ENCODE measurements around the gene MOXD1. TPM values are rescaled to one million over a fixed set of nuclear protein-coding genes. Genes with fewer than 3 reads are reported as not detected.

The MOXD1 gene
- total and polyA plus RNA-seq, 2 of the 8 experiments (the other 6 are each of a cell fraction or from before 2014, with no cell fraction given): 1.6 to 3.5 TPM

DNA sequence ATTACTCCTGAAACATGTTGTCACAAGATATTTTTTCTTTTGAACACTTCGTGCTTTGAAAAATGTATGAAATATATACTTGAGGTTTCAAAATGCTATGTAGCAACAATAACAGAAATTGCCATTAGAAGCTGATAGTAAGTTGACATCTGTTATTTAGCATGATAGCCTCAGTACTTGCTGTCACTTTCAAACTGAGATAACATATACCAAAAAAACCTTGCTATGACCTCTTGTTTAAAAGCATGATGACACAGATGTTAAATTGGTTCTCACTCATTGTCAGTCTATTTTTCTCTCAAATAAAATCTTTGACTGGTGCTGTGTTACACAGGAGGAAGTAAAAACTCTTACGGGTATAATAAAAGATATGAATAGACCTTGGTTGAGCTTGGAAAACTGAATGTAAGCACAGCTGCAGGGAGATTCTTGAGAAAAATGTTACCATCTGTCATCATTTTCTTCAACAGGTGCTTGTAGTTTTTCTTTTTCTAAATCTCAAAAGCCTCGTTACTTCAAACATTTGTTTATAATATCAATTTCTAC, 18.6 kb downstream of the MOXD1 start:
- H3K27me3 ChIP-seq (replicated peaks in 1 of 4; ENCODE audit: control insufficient read depth in 3 of 4, extremely low read depth in 1 of 4, insufficient read depth in 3 of 4, low read length in 3 of 4): no peaks in the 10 kb centered on the region
- H3K4ac ChIP-seq (replicated peaks; ENCODE audit: insufficient read length, low read depth, low read length): no peak overlapping the region
- no peak overlapping the region for H2BK15ac ChIP-seq (ENCODE audit: low read length)
- no peak overlapping the region for H2BK120ac ChIP-seq (replicated peaks; ENCODE audit: low read depth, low read length)
- no peak overlapping the region for H2BK12ac ChIP-seq (ENCODE audit: low read depth, low read length)
- CTCF ChIA-PET (ENCODE audit: partially characterized antibody): interaction anchor here (0.7 to 1.7 kb wide), 4 partner anchors 10 to 110 kb away, joined by 3 to 5 read pairs (median 4); no protein-coding TSS in a partner anchor
- 89% methylated on average over 3 of the region's 3 CpGs; no CpG with 5 or more reads in 1 of the 2 experiments for WGBS, 2 experiments (ENCODE audit: extremely low coverage in 1 of 2, insufficient coverage in 1 of 2, insufficient read length in 1 of 2, insufficient replicate concordance in 2 of 2, low coverage in 1 of 2, low lambda C conversion rate in 2 of 2, missing lambda C conversion rate in 1 of 2)
- no peaks in the 10 kb centered on the region for H3K79me2 ChIP-seq (ENCODE audit: control insufficient read depth in 1 of 2, insufficient read depth in 2 of 2, low read length in 2 of 2)
- no peaks in the 10 kb centered on the region for H3K36me3 ChIP-seq (ENCODE audit: control insufficient read depth in 2 of 4, insufficient read depth in 4 of 4, low read length in 3 of 4)
- FAIRE-seq: no peak
- H2BK5ac ChIP-seq (ENCODE audit: low read depth, low read length): no peak overlapping the region
- no peaks in the 10 kb centered on the region for H3K79me1 ChIP-seq (ENCODE audit: low read depth, low read length)
- no peak overlapping the region for H4K8ac ChIP-seq (ENCODE audit: extremely low read depth, insufficient read depth, low read length)
- no peaks in the 10 kb centered on the region for H3K9me3 ChIP-seq (ENCODE audit: insufficient read depth in 2 of 2, low read depth in 1 of 2, low read length in 1 of 2)
- H3K56ac ChIP-seq (replicated peaks; ENCODE audit: insufficient read length, low read depth, low read length): no peak overlapping the region
- H2BK20ac ChIP-seq (ENCODE audit: low read length): no peak overlapping the region
- H3K23me2 ChIP-seq (ENCODE audit: low read depth, low read length): peaks cover 3% of the 10 kb centered on the region; the same call in 1 of the 2 replicates
- no peak for DNase-seq (ENCODE audit: low read depth in 1 of 2, low spot score in 2 of 2)
- no peak overlapping the region for H2AK5ac ChIP-seq (ENCODE audit: low read depth, low read length)
- no peak overlapping the region for H3K9ac ChIP-seq (replicated peaks in 1 of 4; ENCODE audit: extremely low read depth in 1 of 4, low read depth in 3 of 4, low read length in 3 of 4)
- no peak overlapping the region for H3K23ac ChIP-seq (ENCODE audit: insufficient read length)
- H3K14ac ChIP-seq (ENCODE audit: insufficient read length): no peak overlapping the region
- H3K4me1 ChIP-seq (replicated peaks in 1 of 4; ENCODE audit: control insufficient read depth in 3 of 4, insufficient read depth in 4 of 4, low read length in 3 of 4): no peaks in the 10 kb centered on the region
- H3K18ac ChIP-seq (ENCODE audit: extremely low read depth, low read length): no peak overlapping the region
- no peak overlapping the region for H4K91ac ChIP-seq (replicated peaks; ENCODE audit: insufficient read length, low read length)
- H2AFZ ChIP-seq (ENCODE audit: low read length): no peak overlapping the region
- H3K4me2 ChIP-seq (ENCODE audit: insufficient read depth in 1 of 2, low read depth in 2 of 2, low read length in 2 of 2): no peak overlapping the region
- POLR2A ChIA-PET (ENCODE audit: partially characterized antibody): no interaction called here
- H4K20me1 ChIP-seq (replicated peaks in 1 of 2; ENCODE audit: control insufficient read depth in 1 of 2, insufficient read depth in 2 of 2, low read length in 2 of 2): no peaks in the 10 kb centered on the region
- H3K4me3 ChIP-seq (ENCODE audit: extremely low read depth in 1 of 4, insufficient read depth in 2 of 4, low read depth in 3 of 4, low read length in 4 of 4): no peak overlapping the region
- H4K5ac ChIP-seq (ENCODE audit: insufficient read length, low read depth, low read length): no peak overlapping the region
- H3K27ac ChIP-seq (ENCODE audit: low read depth, low read length): no peak overlapping the region
- TF ChIP-seq CHD2 (IDR thresholded peaks at IDR 0.05; ENCODE audit: low read length) (no peak), TBP (IDR thresholded peaks at IDR 0.05; ENCODE audit: low read depth, low read length) (no peak), KDM1A (IDR thresholded peaks at IDR 0.05; ENCODE audit: borderline replicate concordance, low read length) (no peak), SUZ12 (IDR thresholded peaks at IDR 0.05; ENCODE audit: low read length) (no peak), BRCA1 (IDR thresholded peaks at IDR 0.05; ENCODE audit: low read depth, low read length) (no peak)
- TF ChIP-seq, protein P1, sequence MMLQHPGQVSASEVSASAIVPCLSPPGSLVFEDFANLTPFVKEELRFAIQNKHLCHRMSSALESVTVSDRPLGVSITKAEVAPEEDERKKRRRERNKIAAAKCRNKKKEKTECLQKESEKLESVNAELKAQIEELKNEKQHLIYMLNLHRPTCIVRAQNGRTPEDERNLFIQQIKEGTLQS (IDR thresholded peaks at IDR 0.05; ENCODE audit: insufficient read depth, low read depth, low read length): no peak
